ENCODE measurements around the gene MYOD1.

Gene MYOD1

DNA sequence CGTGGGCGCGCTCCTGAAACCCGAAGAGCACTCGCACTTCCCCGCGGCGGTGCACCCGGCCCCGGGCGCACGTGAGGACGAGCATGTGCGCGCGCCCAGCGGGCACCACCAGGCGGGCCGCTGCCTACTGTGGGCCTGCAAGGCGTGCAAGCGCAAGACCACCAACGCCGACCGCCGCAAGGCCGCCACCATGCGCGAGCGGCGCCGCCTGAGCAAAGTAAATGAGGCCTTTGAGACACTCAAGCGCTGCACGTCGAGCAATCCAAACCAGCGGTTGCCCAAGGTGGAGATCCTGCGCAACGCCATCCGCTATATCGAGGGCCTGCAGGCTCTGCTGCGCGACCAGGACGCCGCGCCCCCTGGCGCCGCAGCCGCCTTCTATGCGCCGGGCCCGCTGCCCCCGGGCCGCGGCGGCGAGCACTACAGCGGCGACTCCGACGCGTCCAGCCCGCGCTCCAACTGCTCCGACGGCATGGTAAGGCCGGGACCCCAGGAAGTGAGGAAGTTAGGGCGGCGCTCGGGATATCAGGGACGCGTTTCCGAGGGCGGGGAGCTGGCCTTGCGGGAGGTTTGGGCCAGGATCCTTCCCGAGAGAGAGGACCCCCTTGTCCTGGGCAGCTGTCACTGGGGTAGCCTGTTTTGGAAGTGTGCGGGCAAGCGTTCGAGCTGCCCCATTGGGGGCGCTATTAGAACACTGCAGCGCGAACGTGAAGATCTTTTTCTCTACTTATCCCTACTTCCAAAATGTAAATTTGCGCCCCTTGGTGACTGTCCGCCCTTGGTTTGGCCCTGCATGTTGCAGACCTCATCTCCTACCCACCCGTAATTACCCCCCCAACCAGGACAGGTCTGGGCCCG is 796 bp downstream of the MYOD1 start:
- TF ChIP-seq TAF1 (IDR thresholded peaks at IDR 0.05; ENCODE audit: borderline replicate concordance, insufficient read depth, low read length), result no peak
- TF ChIP-seq FOXP2 (optimal IDR thresholded peaks at IDR 0.05; ENCODE audit: borderline replicate concordance, extremely low read depth, extremely low read length, insufficient read depth), result no peak
- TF ChIP-seq POLR2AphosphoS5 (IDR thresholded peaks at IDR 0.05; ENCODE audit: low read depth, low read length), result no peak
- TF ChIP-seq SIN3A (IDR thresholded peaks at IDR 0.05; ENCODE audit: borderline replicate concordance, insufficient read depth, low read length), result no peak
- TF ChIP-seq, protein P1, sequence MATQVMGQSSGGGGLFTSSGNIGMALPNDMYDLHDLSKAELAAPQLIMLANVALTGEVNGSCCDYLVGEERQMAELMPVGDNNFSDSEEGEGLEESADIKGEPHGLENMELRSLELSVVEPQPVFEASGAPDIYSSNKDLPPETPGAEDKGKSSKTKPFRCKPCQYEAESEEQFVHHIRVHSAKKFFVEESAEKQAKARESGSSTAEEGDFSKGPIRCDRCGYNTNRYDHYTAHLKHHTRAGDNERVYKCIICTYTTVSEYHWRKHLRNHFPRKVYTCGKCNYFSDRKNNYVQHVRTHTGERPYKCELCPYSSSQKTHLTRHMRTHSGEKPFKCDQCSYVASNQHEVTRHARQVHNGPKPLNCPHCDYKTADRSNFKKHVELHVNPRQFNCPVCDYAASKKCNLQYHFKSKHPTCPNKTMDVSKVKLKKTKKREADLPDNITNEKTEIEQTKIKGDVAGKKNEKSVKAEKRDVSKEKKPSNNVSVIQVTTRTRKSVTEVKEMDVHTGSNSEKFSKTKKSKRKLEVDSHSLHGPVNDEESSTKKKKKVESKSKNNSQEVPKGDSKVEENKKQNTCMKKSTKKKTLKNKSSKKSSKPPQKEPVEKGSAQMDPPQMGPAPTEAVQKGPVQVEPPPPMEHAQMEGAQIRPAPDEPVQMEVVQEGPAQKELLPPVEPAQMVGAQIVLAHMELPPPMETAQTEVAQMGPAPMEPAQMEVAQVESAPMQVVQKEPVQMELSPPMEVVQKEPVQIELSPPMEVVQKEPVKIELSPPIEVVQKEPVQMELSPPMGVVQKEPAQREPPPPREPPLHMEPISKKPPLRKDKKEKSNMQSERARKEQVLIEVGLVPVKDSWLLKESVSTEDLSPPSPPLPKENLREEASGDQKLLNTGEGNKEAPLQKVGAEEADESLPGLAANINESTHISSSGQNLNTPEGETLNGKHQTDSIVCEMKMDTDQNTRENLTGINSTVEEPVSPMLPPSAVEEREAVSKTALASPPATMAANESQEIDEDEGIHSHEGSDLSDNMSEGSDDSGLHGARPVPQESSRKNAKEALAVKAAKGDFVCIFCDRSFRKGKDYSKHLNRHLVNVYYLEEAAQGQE (IDR thresholded peaks at IDR 0.05; ENCODE audit: insufficient read depth in 1 of 2, low read depth in 2 of 2, low read length in 2 of 2), result no peak

DNA sequence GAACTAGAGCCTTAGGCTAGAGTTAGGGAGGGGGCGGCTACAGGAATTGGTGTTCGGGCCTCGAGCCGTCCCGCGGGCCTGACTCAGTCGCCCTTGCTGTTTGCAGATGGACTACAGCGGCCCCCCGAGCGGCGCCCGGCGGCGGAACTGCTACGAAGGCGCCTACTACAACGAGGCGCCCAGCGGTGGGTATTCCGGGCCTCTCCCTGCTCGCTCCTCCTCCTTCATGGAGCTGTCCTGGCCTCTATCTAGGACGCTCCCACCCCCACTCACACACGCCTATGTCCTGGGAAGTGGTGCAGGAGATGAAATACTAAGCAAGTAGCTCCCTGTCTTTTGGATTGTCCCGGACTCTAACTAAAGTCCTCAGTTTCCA is 1.4 kb downstream of the MYOD1 start:
- TF ChIP-seq TAF1 (IDR thresholded peaks at IDR 0.05; ENCODE audit: borderline replicate concordance, insufficient read depth, low read length), result no peak
- TF ChIP-seq, protein P1 (IDR thresholded peaks at IDR 0.05; ENCODE audit: insufficient read depth in 1 of 2, low read depth in 2 of 2, low read length in 2 of 2), result no peak
- TF ChIP-seq FOXP2 (optimal IDR thresholded peaks at IDR 0.05; ENCODE audit: borderline replicate concordance, extremely low read depth, extremely low read length, insufficient read depth), result no peak
- TF ChIP-seq SIN3A (IDR thresholded peaks at IDR 0.05; ENCODE audit: borderline replicate concordance, insufficient read depth, low read length), result no peak
- TF ChIP-seq POLR2AphosphoS5 (IDR thresholded peaks at IDR 0.05; ENCODE audit: low read depth, low read length), result no peak

DNA sequence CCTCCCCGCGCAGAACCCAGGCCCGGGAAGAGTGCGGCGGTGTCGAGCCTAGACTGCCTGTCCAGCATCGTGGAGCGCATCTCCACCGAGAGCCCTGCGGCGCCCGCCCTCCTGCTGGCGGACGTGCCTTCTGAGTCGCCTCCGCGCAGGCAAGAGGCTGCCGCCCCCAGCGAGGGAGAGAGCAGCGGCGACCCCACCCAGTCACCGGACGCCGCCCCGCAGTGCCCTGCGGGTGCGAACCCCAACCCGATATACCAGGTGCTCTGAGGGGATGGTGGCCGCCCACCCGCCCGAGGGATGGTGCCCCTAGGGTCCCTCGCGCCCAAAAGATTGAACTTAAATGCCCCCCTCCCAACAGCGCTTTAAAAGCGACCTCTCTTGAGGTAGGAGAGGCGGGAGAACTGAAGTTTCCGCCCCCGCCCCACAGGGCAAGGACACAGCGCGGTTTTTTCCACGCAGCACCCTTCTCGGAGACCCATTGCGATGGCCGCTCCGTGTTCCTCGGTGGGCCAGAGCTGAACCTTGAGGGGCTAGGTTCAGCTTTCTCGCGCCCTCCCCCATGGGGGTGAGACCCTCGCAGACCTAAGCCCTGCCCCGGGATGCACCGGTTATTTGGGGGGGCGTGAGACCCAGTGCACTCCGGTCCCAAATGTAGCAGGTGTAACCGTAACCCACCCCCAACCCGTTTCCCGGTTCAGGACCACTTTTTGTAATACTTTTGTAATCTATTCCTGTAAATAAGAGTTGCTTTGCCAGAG is 2.0 kb downstream of the MYOD1 start:
- TF ChIP-seq, protein P1 (IDR thresholded peaks at IDR 0.05; ENCODE audit: insufficient read depth in 1 of 2, low read depth in 2 of 2, low read length in 2 of 2), result no peak
- no peak for TF ChIP-seq POLR2AphosphoS5 (IDR thresholded peaks at IDR 0.05; ENCODE audit: low read depth, low read length)

DNA sequence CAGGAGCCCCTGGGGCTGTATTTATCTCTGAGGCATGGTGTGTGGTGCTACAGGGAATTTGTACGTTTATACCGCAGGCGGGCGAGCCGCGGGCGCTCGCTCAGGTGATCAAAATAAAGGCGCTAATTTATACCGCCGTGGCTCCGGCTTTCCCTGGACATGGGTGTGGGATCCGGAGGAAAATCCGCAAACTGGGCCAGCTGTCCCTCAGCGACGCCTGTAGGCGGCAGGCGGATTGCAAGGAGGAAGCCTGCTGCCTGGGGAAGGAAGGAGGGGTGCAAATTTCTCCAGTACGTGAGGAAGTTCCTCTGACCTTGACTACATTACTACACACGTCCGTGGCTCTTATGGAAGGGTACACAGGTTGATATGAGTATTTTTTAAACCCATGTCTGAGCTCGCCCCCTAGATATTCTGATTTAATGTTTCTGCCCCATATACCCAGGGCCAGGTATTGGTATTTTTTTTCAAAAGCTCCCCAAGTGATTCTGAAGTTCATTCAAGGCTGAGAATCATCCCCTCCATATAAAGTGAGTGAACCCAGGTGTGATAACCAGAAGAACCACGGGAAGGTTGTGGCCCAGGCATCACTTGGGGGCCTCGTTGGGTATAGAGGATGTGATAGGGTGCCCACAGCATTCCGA is 2.8 kb downstream of the MYOD1 start:
- TF ChIP-seq SIN3A (IDR thresholded peaks at IDR 0.05; ENCODE audit: borderline replicate concordance, insufficient read depth, low read length) (no peak), FOXP2 (optimal IDR thresholded peaks at IDR 0.05; ENCODE audit: borderline replicate concordance, extremely low read depth, extremely low read length, insufficient read depth) (no peak)
- TF ChIP-seq, protein P1 (IDR thresholded peaks at IDR 0.05; ENCODE audit: insufficient read depth in 1 of 2, low read depth in 2 of 2, low read length in 2 of 2), result no peak

Measured in PFSK-1 (cell line).